WTC11 (cell line): Measurements from ENCODE around the gene SEMA3D. TPM values are rescaled to one million over a fixed set of nuclear protein-coding genes. Genes with fewer than 3 reads are reported as not detected.
"Not testable (repeated sequence)": the region's sequence is repeated elsewhere in the genome, so short reads cannot be mapped to it uniquely, and the experiment has no call there.

Experiments used
- ATAC-seq: fragments of 200-7000 bp; cut with Tn5 transposase; 2 replicates; pipeline ENCODE4 v1.10.0; 2021; ENCODE audit warnings: mild to moderate bottlenecking, moderate library complexity
- CTCF ChIA-PET: fragments of 300-600 bp; sonication (Branson Sonifier 250); formaldehyde crosslinking; loops from one replicate; lab custom pipeline; 2021; ENCODE audit warnings: antibody characterized with exemption; lab: Charles Lee
- POLR2A ChIA-PET: fragments of 350-600 bp; sonication (Branson Sonifier 250); formaldehyde crosslinking; loops from one replicate; lab custom pipeline; 2021; ENCODE audit warnings: antibody characterized with exemption; lab: Charles Lee
- DNase-seq: peaks from one replicate; pipeline ENCODE4 v3.0.0; 2021; ENCODE audit warnings: low spot score
- H3K27ac Mint-ChIP-seq: 2 replicates; pipeline ENCODE4 v1.8.0; 2021; ENCODE audit warnings: mixed read lengths
- H3K27me3 Mint-ChIP-seq: 2 replicates; pipeline ENCODE4 v1.8.0; 2021; ENCODE audit warnings: low read depth, mild to moderate bottlenecking, moderate library complexity, mixed read lengths
- H3K36me3 Mint-ChIP-seq: 2 replicates; pipeline ENCODE4 v1.8.0; 2021; ENCODE audit warnings: mixed read lengths
- H3K4me1 Mint-ChIP-seq: 2 replicates; pipeline ENCODE4 v1.8.0; 2022; ENCODE audit warnings: mixed read lengths
- H3K4me3 Mint-ChIP-seq: 2 replicates; pipeline ENCODE4 v1.8.0; 2021; ENCODE audit warnings: mild to moderate bottlenecking, moderate library complexity, mixed read lengths
- H3K9me3 Mint-ChIP-seq: 2 replicates; pipeline ENCODE4 v1.8.0; 2021; ENCODE audit warnings: mixed read lengths
- AR ChIP-seq: fragments of 250-450 bp; sonication (Bioruptor Pico); IDR thresholded peaks from 2 replicates; pipeline ENCODE4 v1.9.0; 2021; ENCODE audit warnings: mild to moderate bottlenecking
- CREB1 ChIP-seq: sonication (generic); formaldehyde crosslinking; IDR thresholded peaks from 2 replicates; pipeline ENCODE4 v1.8.0; 2023; ENCODE audit warnings: mild to moderate bottlenecking, missing genetic modification reagents
- E2F5 ChIP-seq: sonication (generic); formaldehyde crosslinking; IDR thresholded peaks from 2 replicates; pipeline ENCODE4 v1.8.1; 2022; ENCODE audit warnings: mild to moderate bottlenecking, moderate library complexity, missing genetic modification reagents
- EMX1 ChIP-seq: fragments of 250-450 bp; sonication (Bioruptor Pico); IDR thresholded peaks from 2 replicates; pipeline ENCODE4 v1.8.0; 2021; ENCODE audit warnings: mild to moderate bottlenecking
- FOXP1 ChIP-seq: sonication (generic); formaldehyde crosslinking; IDR thresholded peaks from 2 replicates; pipeline ENCODE4 v1.8.0; 2022; ENCODE audit warnings: missing genetic modification reagents, mild to moderate bottlenecking, moderate library complexity, borderline replicate concordance
- KAT7 ChIP-seq: sonication (generic); formaldehyde crosslinking; IDR thresholded peaks from 2 replicates; pipeline ENCODE4 v1.8.1; 2023; ENCODE audit warnings: missing genetic modification reagents, mild to moderate bottlenecking, borderline replicate concordance
- MXD4 ChIP-seq: fragments of 250-450 bp; sonication (Bioruptor Pico); IDR thresholded peaks from 2 replicates; pipeline ENCODE4 v1.8.0; 2021; ENCODE audit warnings: mild to moderate bottlenecking, moderate library complexity, borderline replicate concordance
- MYBL2 ChIP-seq: sonication (generic); formaldehyde crosslinking; IDR thresholded peaks from 2 replicates; pipeline ENCODE4 v1.8.1; 2023; ENCODE audit warnings: mild to moderate bottlenecking, moderate library complexity, missing genetic modification reagents
- NFATC4 ChIP-seq: fragments of 250-450 bp; sonication (Bioruptor Pico); IDR thresholded peaks from 2 replicates; pipeline ENCODE4 v1.9.0; 2021; ENCODE audit warnings: mild to moderate bottlenecking
- NR2C2 ChIP-seq: sonication (generic); formaldehyde crosslinking; IDR thresholded peaks from 2 replicates; pipeline ENCODE4 v1.8.0; 2022; ENCODE audit warnings: mild to moderate bottlenecking, missing genetic modification reagents
- ZNF232 ChIP-seq: sonication (generic); formaldehyde crosslinking; IDR thresholded peaks from 2 replicates; pipeline ENCODE4 v1.8.0; 2022; ENCODE audit warnings: mild to moderate bottlenecking, missing genetic modification reagents
- ZNF263 ChIP-seq: sonication (generic); formaldehyde crosslinking; IDR thresholded peaks from 2 replicates; pipeline ENCODE4 v1.8.1; 2022; ENCODE audit warnings: low read depth, mild to moderate bottlenecking, moderate library complexity, missing genetic modification reagents
- ZNF317 ChIP-seq: sonication (generic); formaldehyde crosslinking; IDR thresholded peaks from 2 replicates; pipeline ENCODE4 v1.8.1; 2023; ENCODE audit warnings: low read depth, mild to moderate bottlenecking, moderate library complexity, missing genetic modification reagents, borderline replicate concordance
- total RNA-seq: library from RNA; stranded (reverse); gene quantifications from 3 replicates; pipeline ENCODE4 v1.2.3, GENCODE V29; 2021
- TF ChIP-seq, protein P1 (sequence below): sonication (generic); formaldehyde crosslinking; IDR thresholded peaks from 2 replicates; pipeline ENCODE4 v1.8.0; 2022; ENCODE audit warnings: missing genetic modification reagents
- TF ChIP-seq, protein P2 (sequence below): sonication (generic); formaldehyde crosslinking; IDR thresholded peaks from 2 replicates; pipeline ENCODE4 v1.8.1; 2022; ENCODE audit warnings: low read depth, mild to moderate bottlenecking, moderate library complexity, missing genetic modification reagents, borderline replicate concordance
- TF ChIP-seq, protein P3 (sequence below): sonication (generic); formaldehyde crosslinking; conservative IDR thresholded peaks from 2 replicates; pipeline ENCODE4 v1.8.1; 2022; ENCODE audit warnings: mild to moderate bottlenecking, missing genetic modification reagents
- TF ChIP-seq, protein P4 (sequence below): sonication (generic); formaldehyde crosslinking; IDR thresholded peaks from 2 replicates; pipeline ENCODE4 v1.8.1; 2023; ENCODE audit warnings: mild to moderate bottlenecking, moderate library complexity, missing genetic modification reagents

The SEMA3D gene
- total RNA-seq, 1 experiment from 2014 or later, result 3.8 TPM

DNA sequence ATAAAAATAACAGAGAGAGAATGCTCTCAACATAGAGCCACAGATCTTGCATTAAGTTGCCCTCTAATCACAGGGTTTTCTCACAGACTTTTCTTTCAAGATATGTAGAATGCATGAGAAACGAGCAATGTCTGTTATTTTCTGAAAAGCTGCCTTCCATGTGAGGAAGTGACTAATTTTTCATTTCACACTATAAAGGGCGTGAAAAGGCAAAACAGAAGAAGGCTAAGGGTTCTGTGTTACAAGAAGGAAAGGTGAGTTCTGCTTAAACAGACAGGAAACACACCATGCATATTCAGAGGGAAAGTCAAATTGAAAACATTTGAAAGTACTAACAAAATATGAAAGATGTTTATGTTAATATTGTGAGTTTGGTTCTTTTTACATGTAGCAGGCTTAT is 189.2 kb downstream of the SEMA3D start (continued):
- no peak for TF ChIP-seq MYBL2
- TF ChIP-seq NR2C2 (CRISPR knock-in tag), result no peak
- TF ChIP-seq, protein P1, sequence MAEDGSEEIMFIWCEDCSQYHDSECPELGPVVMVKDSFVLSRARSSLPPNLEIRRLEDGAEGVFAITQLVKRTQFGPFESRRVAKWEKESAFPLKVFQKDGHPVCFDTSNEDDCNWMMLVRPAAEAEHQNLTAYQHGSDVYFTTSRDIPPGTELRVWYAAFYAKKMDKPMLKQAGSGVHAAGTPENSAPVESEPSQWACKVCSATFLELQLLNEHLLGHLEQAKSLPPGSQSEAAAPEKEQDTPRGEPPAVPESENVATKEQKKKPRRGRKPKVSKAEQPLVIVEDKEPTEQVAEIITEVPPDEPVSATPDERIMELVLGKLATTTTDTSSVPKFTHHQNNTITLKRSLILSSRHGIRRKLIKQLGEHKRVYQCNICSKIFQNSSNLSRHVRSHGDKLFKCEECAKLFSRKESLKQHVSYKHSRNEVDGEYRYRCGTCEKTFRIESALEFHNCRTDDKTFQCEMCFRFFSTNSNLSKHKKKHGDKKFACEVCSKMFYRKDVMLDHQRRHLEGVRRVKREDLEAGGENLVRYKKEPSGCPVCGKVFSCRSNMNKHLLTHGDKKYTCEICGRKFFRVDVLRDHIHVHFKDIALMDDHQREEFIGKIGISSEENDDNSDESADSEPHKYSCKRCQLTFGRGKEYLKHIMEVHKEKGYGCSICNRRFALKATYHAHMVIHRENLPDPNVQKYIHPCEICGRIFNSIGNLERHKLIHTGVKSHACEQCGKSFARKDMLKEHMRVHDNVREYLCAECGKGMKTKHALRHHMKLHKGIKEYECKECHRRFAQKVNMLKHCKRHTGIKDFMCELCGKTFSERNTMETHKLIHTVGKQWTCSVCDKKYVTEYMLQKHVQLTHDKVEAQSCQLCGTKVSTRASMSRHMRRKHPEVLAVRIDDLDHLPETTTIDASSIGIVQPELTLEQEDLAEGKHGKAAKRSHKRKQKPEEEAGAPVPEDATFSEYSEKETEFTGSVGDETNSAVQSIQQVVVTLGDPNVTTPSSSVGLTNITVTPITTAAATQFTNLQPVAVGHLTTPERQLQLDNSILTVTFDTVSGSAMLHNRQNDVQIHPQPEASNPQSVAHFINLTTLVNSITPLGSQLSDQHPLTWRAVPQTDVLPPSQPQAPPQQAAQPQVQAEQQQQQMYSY, result no peak
- TF ChIP-seq, all 79 proteins: peak for 0

GRCh38 chr7:84992954-84993353 is 193.9 kb downstream of the SEMA3D start:
- ATAC-seq, POLR2A ChIA-PET, DNase-seq, CTCF ChIA-PET, H3K4me3 Mint-ChIP-seq, H3K27ac Mint-ChIP-seq, H3K27me3 Mint-ChIP-seq, H3K4me1 Mint-ChIP-seq: not testable (repeated sequence)
- Mint-ChIP-seq H3K36me3 (peaks cover 16% of the 10 kb centered on the region), H3K9me3 (peaks cover 19% of the 10 kb centered on the region)

DNA sequence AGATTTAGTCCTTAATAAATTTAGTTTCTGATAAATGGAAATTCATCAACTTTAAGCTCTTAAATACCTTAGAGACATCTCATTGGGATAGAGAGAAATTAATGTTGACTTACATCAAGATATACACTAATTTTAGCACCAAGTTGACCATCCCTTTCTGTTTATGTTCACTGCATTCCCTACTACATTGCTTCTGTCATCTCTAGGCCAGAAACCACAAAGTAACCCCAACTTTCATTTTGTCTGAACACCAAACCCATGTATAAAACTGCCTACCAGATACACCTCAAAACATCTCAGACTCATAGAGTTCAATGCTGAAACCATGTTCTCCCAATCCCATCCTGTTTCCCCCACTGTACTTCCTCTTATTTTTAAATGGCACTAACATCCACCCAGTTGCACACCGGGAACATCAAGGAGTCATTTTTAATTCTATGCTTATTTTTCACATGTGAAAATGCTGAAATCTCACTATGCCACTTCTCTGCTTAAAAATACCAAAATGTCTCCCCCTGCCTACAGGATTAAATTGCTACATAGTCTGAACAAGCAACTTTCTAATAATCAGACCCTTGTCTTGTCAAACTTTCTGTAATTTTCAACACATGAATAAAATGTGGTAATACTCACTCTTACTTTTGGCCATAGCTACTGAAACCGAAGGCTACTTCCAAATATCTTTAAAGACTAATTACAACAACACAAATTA is 201.6 kb downstream of the SEMA3D start:
- TF ChIP-seq CREB1 (CRISPR knock-in tag), result no peak
- no peak for TF ChIP-seq NR2C2 (CRISPR knock-in tag)
- TF ChIP-seq, protein P2, sequence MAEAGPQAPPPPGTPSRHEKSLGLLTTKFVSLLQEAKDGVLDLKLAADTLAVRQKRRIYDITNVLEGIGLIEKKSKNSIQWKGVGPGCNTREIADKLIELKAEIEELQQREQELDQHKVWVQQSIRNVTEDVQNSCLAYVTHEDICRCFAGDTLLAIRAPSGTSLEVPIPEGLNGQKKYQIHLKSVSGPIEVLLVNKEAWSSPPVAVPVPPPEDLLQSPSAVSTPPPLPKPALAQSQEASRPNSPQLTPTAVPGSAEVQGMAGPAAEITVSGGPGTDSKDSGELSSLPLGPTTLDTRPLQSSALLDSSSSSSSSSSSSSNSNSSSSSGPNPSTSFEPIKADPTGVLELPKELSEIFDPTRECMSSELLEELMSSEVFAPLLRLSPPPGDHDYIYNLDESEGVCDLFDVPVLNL (CRISPR knock-in tag), result no peak
- no peak for TF ChIP-seq ZNF317
- no peak for TF ChIP-seq KAT7 (CRISPR knock-in tag)
- TF ChIP-seq ZNF263 (CRISPR knock-in tag), result no peak
- no peak for TF ChIP-seq AR (CRISPR knock-in tag)
- TF ChIP-seq, protein P3, sequence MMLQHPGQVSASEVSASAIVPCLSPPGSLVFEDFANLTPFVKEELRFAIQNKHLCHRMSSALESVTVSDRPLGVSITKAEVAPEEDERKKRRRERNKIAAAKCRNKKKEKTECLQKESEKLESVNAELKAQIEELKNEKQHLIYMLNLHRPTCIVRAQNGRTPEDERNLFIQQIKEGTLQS (CRISPR knock-in tag), result no peak
- no peak for TF ChIP-seq MXD4
- no peak for TF ChIP-seq E2F5
- TF ChIP-seq, protein P4, sequence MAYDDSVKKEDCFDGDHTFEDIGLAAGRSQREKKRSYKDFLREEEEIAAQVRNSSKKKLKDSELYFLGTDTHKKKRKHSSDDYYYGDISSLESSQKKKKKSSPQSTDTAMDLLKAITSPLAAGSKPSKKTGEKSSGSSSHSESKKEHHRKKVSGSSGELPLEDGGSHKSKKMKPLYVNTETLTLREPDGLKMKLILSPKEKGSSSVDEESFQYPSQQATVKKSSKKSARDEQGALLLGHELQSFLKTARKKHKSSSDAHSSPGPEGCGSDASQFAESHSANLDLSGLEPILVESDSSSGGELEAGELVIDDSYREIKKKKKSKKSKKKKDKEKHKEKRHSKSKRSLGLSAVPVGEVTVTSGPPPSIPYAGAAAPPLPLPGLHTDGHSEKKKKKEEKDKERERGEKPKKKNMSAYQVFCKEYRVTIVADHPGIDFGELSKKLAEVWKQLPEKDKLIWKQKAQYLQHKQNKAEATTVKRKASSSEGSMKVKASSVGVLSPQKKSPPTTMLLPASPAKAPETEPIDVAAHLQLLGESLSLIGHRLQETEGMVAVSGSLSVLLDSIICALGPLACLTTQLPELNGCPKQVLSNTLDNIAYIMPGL (CRISPR knock-in tag), result no peak
- no peak for TF ChIP-seq EMX1 (CRISPR knock-in tag)
- TF ChIP-seq ZNF232 (CRISPR knock-in tag), result no peak
- TF ChIP-seq FOXP1 (CRISPR knock-in tag), result no peak
- TF ChIP-seq NFATC4, result no peak
- POLR2A ChIA-PET, result no interaction called here
- H3K9me3 Mint-ChIP-seq, result peaks cover 24% of the 10 kb centered on the region
- H3K4me3 Mint-ChIP-seq, result no peak overlapping the region
- no peak for DNase-seq
- no peak overlapping the region for H3K27ac Mint-ChIP-seq
- CTCF ChIA-PET, result no interaction called here
- H3K36me3 Mint-ChIP-seq, result no peaks in the 10 kb centered on the region
- ATAC-seq, result no peak
- H3K4me1 Mint-ChIP-seq, result peaks cover 7% of the 10 kb centered on the region
- no peaks in the 10 kb centered on the region for H3K27me3 Mint-ChIP-seq
